ENCODE measurements around the gene COX4I2.
A peak's percentile ranks its signal among the peaks of the same experiment; 100 is the strongest.

COX4I2 gene

DNA sequence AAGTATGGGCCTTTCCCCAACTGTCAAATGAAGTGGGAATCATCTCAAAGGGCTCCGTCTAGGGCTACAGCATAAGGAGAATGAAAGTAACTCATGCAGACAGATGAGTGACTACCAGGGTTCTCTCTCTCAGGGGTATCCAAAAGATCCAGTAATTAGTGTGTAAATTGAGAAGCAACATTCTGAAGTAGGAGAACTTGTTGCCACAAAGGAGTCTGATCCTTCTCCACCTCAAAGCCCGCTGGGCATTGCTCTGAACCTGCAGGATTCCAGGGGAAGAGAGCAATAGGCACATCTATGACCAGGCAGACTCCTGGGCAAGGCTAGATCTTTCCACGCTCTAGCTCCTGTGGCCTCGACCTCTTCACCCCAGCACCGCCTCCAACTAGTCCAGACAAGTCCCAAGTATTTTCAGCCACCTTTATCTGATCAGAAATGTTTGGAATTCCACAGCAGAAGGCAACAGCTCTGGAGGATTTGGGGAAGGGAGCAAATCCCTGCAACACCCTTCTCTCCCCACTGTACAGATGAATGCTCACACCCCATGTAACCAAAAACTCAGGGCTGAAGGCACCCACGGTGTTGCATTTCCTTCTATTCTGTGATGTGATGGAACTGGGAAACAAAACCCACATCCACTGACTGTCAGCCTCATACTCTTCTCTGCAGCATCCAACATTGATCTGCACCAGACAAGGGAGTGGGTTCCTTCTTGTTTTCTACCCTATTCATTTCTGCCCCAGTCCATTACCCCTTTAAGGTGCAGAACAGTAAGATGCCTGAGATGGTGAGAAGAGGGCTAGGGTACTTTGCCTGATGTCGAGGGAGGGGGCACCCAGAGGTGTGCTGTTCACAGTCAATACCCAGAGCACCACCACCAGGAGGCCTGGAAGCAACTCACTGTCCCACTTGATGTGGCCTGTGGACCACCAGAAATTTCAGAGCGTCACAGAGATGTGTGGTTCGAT is 41.0 kb downstream of the COX4I2 start:
- no peak for DNase-seq

GRCh38 chr20:31679357-31680285 is 41.9 kb downstream of the COX4I2 start:
- DNase-seq, result no peak

GRCh38 chr20:31680286-31681127 is 42.8 kb downstream of the COX4I2 start:
- DNase-seq, result no peak

GRCh38 chr20:31681128-31681727 is 43.5 kb downstream of the COX4I2 start:
- no peak for DNase-seq

DNA sequence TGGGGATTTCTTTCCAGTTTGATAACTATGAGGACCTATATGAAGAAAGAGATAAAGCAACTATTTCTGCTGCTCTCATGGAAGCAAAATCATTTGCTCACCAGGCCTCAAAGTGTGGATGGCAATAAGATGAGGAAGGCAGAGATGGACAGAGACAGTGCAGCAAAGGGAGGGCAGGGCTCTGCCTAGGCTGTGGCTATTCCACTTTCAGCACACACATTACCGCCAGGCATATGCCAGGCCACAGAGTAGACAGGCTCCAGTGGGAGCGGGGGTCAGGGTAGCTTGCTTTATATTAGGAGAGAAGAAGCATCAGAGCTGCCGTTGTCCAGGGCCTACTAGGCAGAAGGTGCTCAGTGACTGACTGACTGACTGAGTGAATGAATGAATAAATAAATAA is 44.1 kb downstream of the COX4I2 start:
- DNase-seq, result no peak

- no peak for DNase-seq
Measured at GRCh38 chr20:31682352-31682751, 44.6 kb downstream of the COX4I2 start.

GRCh38 chr20:31682927-31683326 is 45.2 kb downstream of the COX4I2 start:
- no peak for DNase-seq

DNA sequence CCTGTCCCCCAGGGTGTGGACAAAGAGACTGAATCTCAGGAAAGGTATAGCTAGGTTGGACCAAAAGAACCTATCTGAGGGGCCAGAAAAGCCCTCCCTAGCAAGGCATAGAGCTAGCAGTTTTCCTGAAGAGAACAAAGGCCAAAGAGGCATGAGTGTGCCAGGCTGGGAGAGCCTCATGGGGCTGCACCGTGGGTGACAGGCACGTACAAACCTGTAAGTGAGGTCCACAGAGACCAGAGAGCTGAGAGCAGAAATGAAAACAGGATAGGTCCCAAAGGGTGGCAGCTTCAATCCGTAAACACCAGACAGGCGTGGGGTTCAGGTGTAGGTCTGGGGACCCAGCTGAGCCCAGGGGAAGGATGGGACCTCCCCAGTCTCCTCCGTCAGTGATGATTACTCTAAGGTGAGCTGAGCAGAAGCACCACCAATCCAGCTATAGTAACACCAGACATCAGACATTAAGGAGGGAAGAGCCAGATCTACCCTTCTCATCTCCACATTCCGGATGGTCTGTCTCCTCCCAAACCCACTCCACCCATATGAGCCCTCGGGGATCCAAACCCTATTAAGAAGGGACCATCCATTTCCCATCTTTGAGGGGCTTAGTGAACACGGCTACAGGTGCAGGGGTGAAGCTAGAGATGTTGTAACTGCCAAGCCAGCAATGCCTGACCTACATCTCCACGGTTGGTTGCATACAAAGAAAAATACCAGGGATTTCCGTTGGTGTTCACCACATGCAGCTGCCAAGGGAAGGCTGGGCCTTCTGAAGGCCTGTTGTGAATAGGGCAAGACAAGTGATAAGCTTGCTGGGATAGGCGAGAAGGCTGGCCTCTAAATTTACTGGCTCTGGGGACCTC is 46.7 kb downstream of the COX4I2 start:
- DNase-seq, result no peak

DNA sequence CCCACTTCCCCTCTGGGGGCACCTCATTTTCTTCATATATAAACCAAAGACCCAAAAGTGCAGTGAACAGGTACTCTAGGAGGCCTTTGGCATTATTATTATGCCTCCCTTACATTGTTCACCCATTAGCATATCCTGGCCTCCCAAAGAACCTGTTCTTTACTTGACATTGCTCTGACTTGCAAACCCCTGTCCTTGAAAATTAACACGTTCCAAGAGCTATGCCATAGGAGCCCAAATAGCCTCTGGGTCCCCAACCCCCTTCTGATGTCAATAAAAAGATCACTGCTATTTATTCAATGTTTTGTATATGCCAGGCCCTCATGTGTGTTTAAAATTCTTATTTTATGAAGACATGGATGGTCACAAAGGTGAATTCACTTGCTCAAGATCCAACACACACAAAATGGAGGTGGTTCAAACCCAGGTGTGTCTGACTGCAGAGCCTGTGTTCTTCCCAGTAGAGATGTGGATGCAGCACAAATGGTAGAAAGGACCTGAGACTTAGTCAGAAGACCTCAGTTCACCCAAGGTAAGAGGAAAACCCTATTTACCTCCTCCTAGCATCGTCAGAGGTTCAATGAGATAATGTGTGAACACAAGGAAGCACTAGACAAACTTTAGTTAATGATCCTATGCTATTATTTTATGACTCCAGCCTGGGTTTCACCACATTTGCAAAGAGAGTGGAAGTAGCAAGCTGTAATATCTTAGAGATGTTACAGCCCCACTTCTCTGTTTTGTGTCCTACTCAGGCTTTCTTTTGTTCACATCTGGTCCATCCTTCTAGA is 48.3 kb downstream of the COX4I2 start:
- DNase-seq, result no peak

DNA sequence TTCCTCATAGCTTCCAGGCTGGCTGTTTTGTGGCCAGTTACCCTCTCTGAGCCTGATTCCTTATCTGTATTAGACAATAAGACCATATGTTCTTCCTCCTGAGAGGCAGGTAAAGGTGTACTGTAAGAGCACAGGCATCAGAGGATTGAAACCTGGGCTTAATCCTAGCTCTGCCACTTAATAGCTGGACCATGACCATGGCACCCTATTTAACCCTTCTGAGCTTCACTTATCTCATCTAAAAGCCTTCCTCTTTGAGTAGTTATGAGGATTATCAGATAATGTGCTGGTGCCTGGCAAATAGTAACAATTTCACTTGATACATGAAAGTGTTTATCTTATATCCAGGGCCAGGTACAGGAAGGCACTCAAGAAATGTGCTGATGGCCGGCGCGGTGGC is 50.1 kb downstream of the COX4I2 start:
- no peak for DNase-seq

DNA sequence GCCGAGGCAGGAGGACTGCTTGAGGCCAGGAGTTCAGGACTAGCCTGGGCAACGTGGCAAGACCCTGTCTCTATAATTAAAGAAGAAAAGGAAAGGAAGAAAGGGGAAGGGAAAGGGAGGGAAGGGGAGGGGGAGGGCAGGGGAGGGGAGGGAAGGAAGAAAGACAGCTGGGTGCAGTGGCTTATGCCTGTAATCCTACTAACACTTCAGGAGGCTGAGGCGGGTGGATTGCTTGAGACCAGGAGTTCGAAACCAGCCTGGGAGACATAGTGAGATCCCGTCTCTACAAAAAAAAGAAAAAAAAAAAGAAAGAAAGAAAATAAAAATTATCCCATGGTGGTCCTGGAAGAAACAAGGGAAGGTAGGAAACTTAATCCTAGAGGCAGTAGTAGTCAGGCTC is 51.4 kb downstream of the COX4I2 start:
- DNase-seq, result no peak

DNA sequence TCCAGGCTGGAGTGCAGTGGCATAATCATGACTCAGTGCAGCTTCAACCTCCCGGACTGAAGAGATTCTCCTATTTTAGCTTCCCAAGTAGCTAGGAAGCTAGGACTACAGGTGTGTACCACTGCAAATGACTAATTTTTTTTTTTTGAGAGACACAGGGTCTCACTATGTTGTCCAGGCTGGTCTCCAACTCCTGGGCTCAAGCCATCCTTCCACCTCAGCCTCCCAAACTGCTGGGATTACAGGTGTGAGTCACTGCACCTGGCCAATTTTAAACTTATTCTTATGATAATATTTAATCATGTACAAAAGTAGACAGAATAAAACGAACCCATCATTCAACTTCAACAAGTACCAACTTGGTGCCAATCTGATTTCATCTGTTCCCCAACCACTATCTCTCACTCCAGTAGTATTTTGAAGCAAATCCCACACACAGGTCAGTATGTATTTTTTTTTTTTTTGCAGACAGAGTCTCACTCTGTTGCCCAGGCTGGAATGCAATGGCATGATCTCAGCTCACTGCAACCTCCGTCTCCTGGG is 52.5 kb downstream of the COX4I2 start:
- DNase-seq, result no peak

DNA sequence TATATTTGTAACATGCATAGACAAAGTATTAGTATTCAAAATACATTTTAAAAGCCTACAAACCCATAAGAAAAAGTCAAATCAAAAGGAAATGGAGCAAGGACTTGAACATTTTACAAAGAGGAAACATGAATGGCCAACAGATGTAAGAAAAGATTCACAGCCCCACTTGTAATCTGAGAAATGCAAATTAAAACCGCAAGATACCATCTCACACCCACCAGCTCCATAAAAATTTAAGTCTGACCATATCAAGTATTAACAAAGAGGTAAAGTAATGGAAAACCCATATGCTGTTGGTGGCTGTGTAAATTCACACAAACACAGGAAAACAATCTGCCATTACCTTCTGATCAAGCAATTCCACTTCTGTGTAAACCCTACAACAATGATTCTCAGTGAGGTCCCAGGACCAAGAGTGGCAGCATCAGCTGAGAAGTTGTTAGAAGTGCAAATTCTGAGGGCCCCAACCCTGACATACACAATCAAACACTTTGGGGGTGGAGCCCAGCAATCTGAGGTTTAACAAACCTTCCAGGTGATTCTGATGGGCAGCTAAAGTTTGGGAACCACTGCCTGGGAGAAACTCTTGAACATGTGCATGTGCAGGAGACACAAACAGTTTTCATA is 54.0 kb downstream of the COX4I2 start:
- no peak for DNase-seq

GRCh38 chr20:31693402-31693801 is 55.7 kb downstream of the COX4I2 start:
- no peak for DNase-seq

DNA sequence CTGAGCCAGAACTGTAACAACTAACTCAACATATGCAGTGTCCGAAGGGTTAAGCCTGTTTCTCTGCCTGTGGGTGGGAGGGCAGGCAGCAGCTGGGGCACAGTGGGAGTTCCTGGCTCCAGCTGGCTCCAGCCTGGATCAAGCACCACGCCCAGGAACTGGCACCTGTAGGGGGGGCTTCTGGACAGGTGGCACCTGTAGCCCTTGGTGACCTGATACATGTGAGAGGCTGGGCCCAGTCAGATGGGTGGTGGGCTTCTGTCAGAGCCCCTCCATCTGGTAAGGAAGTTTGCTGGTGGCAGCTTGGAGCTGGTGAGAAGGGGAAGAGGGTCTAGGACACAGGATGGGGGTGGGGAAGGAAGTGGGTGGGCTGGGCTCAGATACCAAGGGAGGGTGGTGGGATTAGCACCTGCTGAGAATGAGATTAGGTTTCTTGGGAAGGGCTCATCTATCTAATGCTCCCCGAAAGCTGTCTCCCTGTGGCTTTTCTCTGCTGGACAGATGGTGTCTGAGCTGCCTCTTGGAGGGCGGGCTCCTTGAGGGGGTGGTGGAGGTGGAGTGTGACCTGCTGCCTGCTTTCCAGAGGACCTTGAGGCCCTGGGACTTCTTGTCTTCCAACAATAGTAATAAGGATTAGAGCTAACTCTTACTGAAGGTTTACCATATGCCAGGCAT is 56.4 kb downstream of the COX4I2 start:
- DNase-seq, result peak; percentile 7

All from DMS153 (cell line).